ENCODE measurements around the gene TRIM9.

DNA sequence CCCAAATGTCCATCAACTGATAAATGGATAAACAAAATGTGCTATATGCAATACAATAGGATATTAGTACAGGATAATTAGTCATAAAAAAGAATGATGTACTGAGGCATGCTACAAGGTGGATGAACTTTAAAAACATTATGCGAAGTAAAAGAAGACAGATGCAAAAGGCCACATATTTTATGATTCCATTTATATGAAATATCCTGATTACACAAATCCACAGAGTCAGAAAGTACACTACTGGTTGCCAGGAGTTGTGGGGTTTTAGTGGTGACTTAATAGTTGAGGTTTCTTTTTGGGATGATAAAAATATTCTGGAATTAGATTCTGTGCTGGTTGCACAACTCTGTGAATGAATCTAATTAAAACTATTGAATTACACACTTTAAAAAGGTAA is 12.6 kb downstream of the TRIM9 start:
- TF ChIP-seq CTCF (conservative IDR thresholded peaks at IDR 0.05; ENCODE audit: low read depth in 2 of 2) (no peak), POLR2AphosphoS5 (IDR thresholded peaks at IDR 0.05; ENCODE audit: low read depth) (no peak), EZH2phosphoT487 (IDR thresholded peaks at IDR 0.05; ENCODE audit: unreplicated experiment) (no peak), CREB1 (CRISPR knock-in tag; IDR thresholded peaks at IDR 0.05; ENCODE audit: low read depth) (no peak), ETS1 (IDR thresholded peaks at IDR 0.05) (no peak), EZH2 (IDR thresholded peaks at IDR 0.05; ENCODE audit: low read depth, unreplicated experiment) (no peak), ZNF331 (CRISPR knock-in tag; IDR thresholded peaks at IDR 0.05; ENCODE audit: low read depth) (no peak), JUNB (IDR thresholded peaks at IDR 0.05; ENCODE audit: unreplicated experiment) (no peak)
- TF ChIP-seq, protein P1, sequence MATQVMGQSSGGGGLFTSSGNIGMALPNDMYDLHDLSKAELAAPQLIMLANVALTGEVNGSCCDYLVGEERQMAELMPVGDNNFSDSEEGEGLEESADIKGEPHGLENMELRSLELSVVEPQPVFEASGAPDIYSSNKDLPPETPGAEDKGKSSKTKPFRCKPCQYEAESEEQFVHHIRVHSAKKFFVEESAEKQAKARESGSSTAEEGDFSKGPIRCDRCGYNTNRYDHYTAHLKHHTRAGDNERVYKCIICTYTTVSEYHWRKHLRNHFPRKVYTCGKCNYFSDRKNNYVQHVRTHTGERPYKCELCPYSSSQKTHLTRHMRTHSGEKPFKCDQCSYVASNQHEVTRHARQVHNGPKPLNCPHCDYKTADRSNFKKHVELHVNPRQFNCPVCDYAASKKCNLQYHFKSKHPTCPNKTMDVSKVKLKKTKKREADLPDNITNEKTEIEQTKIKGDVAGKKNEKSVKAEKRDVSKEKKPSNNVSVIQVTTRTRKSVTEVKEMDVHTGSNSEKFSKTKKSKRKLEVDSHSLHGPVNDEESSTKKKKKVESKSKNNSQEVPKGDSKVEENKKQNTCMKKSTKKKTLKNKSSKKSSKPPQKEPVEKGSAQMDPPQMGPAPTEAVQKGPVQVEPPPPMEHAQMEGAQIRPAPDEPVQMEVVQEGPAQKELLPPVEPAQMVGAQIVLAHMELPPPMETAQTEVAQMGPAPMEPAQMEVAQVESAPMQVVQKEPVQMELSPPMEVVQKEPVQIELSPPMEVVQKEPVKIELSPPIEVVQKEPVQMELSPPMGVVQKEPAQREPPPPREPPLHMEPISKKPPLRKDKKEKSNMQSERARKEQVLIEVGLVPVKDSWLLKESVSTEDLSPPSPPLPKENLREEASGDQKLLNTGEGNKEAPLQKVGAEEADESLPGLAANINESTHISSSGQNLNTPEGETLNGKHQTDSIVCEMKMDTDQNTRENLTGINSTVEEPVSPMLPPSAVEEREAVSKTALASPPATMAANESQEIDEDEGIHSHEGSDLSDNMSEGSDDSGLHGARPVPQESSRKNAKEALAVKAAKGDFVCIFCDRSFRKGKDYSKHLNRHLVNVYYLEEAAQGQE (IDR thresholded peaks at IDR 0.05; ENCODE audit: unreplicated experiment) = no peak
